Liver (tissue), 9 donors: ENCODE results near the gene TKTL1. TPM values are rescaled to one million over a fixed set of nuclear protein-coding genes. Genes with fewer than 3 reads are reported as not detected.

Experiments
- DNase-seq: peaks from one replicate; pipeline ENCODE4 v3.0.0-alpha.2; 2017; ENCODE audit warnings: low spot score
- H3K27ac ChIP-seq, 2 donors: one replicate each; pipeline ENCODE4 v1.7.0; 2013; ENCODE audit warnings: inconsistent platforms in 2 of 2, low read length in 2 of 2, control low read depth in 1 of 2, low read depth in 1 of 2, mild to moderate bottlenecking in 1 of 2
- H3K27me3 ChIP-seq, 4 donors: one replicate each; pipeline versions ENCODE4 v1.6.1 to v1.7.0; 2013; ENCODE audit warnings: low read length in 3 of 4, inconsistent platforms in 1 of 4, mild to moderate bottlenecking in 1 of 4, moderate library complexity in 1 of 4; ENCODE audit not compliant: control insufficient read depth in 4 of 4, insufficient read depth in 4 of 4
- H3K36me3 ChIP-seq, 4 donors: one replicate each; pipeline versions ENCODE4 v1.6.1 to v1.7.0; 2013; ENCODE audit warnings: low read length in 3 of 4, mild to moderate bottlenecking in 3 of 4, low read depth in 1 of 4, moderate library complexity in 1 of 4; ENCODE audit not compliant: control insufficient read depth in 4 of 4, insufficient read depth in 3 of 4
- H3K4me1 ChIP-seq, 4 donors: one replicate each; pipeline versions ENCODE4 v1.6.1 to v1.7.0; 2013; ENCODE audit warnings: low read length in 3 of 4, mild to moderate bottlenecking in 3 of 4, moderate library complexity in 1 of 4; ENCODE audit not compliant: control insufficient read depth in 4 of 4, insufficient read depth in 4 of 4
- H3K4me3 ChIP-seq, 3 donors: one replicate each; pipeline versions ENCODE4 v1.6.1 to v1.7.0; 2013; ENCODE audit warnings: low read length in 3 of 3, control low read depth in 1 of 3, low read depth in 1 of 3, mild to moderate bottlenecking in 1 of 3
- H3K9ac ChIP-seq, 2 donors: one replicate each; pipeline ENCODE4 v1.7.0; 2013; ENCODE audit warnings: low read length in 2 of 2, mild to moderate bottlenecking in 2 of 2, moderate library complexity in 2 of 2, control low read depth in 1 of 2, low read depth in 1 of 2
- H3K9me3 ChIP-seq, 4 donors: one replicate each; pipeline versions ENCODE4 v1.6.1 to v1.7.0; 2013; ENCODE audit warnings: low read length in 3 of 4; ENCODE audit not compliant: control insufficient read depth in 4 of 4
- CTCF ChIP-seq: fragments of 150-350 bp; IDR thresholded peaks from 2 replicates; pipeline ENCODE4 v1.5.1; 2017; ENCODE audit warnings: improper control_type of control experiment, low read depth, low read length; ENCODE audit not compliant: missing input control
- FOXA1 ChIP-seq: IDR thresholded peaks from 2 replicates; pipeline ENCODE4 v1.6.1; 2016; ENCODE audit warnings: antibody characterized with exemption
- FOXA2 ChIP-seq: IDR thresholded peaks from 2 replicates; pipeline ENCODE4 v1.6.1; 2016; ENCODE audit warnings: antibody characterized with exemption
- GABPA ChIP-seq, 2 donors: IDR thresholded peaks in 1 of 2; conservative IDR thresholded peaks in 1 of 2; 2 replicates each; pipeline ENCODE4 v1.6.1; 2016; ENCODE audit warnings: antibody characterized with exemption in 2 of 2, mild to moderate bottlenecking in 1 of 2, moderate library complexity in 1 of 2
- HNF4A ChIP-seq, 2 donors: conservative IDR thresholded peaks; 2 replicates each; pipeline ENCODE4 v1.6.1; 2016; ENCODE audit warnings: antibody characterized with exemption in 2 of 2, mild to moderate bottlenecking in 2 of 2
- NR2F2 ChIP-seq: IDR thresholded peaks from 2 replicates; pipeline ENCODE4 v1.6.1; 2016; ENCODE audit warnings: antibody characterized with exemption
- RAD21 ChIP-seq, 2 donors: IDR thresholded peaks; 2 replicates each; pipeline ENCODE4 v1.6.1; 2016; ENCODE audit warnings: antibody characterized with exemption in 2 of 2, mild to moderate bottlenecking in 2 of 2
- REST ChIP-seq: IDR thresholded peaks from 2 replicates; pipeline ENCODE4 v1.6.1; 2016; ENCODE audit warnings: antibody characterized with exemption, mild to moderate bottlenecking
- YY1 ChIP-seq: IDR thresholded peaks from 2 replicates; pipeline ENCODE4 v1.6.1; 2016; ENCODE audit warnings: antibody characterized with exemption, mild to moderate bottlenecking
- WGBS: extraction: QIAGEN DNeasy Blood & Tissue Kit; methylation state at CpG from one replicate; pipeline ENCODE4 v1.1.7; 2013; 5-methylcytosine and 5-hydroxymethylcytosine counted together
- polyA plus RNA-seq, 2 donors: library from polyadenylated mRNA; stranded (reverse) in 1 of 2; unstranded in 1 of 2; fragments of 200-250 nt in 1 of 2; fragments of >200 nt in 1 of 2; fragmentation: Nextera tagmentation in 1 of 2; extraction: Ambion mirVana in 1 of 2; gene quantifications; one replicate each; pipeline versions ENCODE4 v1.2.1 to v1.2.3, GENCODE V29; 2013 to 2015
- total RNA-seq, 2 donors: library from RNA; depleted of rRNA; stranded (reverse); fragments of >200 nt; gene quantifications; one replicate each; pipeline ENCODE4 v1.2.3, GENCODE V29; 2014
- donor health status: healthy.
- donor health status: healthy.
- donor health status: healthy.
- donor health status: healthy.
- donor health status: healthy.

TKTL1 gene
- total and polyA plus RNA-seq, 4 donors = under 0.01 TPM; not detected in 3

DNA sequence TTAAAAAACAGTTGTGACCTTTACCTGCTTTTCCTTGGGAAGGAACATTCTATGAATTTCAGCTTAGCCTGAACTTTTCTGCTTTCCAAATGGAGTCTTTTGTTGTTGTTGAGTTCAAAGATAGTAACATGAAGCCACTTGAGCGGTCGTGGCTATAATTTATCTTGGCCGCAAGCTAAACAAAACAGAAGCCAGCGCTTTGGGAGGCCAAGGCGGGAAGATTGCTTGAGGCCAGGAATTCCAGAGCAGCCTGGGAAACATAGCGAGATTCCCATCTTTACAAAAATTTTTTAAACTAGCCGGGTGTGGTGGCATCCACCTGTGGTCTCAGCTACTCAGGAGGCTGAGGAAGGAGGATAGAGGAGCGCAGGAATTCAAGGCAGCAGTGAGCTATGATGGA, 29.9 kb downstream of the TKTL1 start:
- H3K27ac ChIP-seq = no peak overlapping the region
- H3K36me3 ChIP-seq = no peaks in the 10 kb centered on the region
- no peak for TF ChIP-seq HNF4A (conservative IDR thresholded peaks at IDR 0.05)
- no peaks in the 10 kb centered on the region for H3K27me3 ChIP-seq
- H3K4me3 ChIP-seq = no peak overlapping the region
- DNase-seq = no peak
- H3K4me1 ChIP-seq = peaks cover 0 to 5% (median 0%) of the 10 kb centered on the region in 4 donors
- no peak overlapping the region for H3K9ac ChIP-seq
- WGBS = 78% methylated on average over 8 of the region's 8 CpGs
- H3K9me3 ChIP-seq = no peaks in the 10 kb centered on the region

GRCh38 chrX:154327038-154327820, 31.6 kb downstream of the TKTL1 start:
- Histone ChIP-seq H3K4me3 (no peak overlapping the region), H3K9me3 (no peaks in the 10 kb centered on the region), H3K27me3 (no peaks in the 10 kb centered on the region), H3K4me1 (peaks cover 0 to 5% (median 0%) of the 10 kb centered on the region in 4 donors), H3K9ac (no peak overlapping the region), H3K27ac (no peak overlapping the region), H3K36me3 (no peaks in the 10 kb centered on the region)
- TF ChIP-seq CTCF = no peak
- TF ChIP-seq NR2F2 = no peak
- no peak for TF ChIP-seq REST
- TF ChIP-seq FOXA1 = no peak
- no peak for TF ChIP-seq YY1
- TF ChIP-seq GABPA (IDR thresholded peaks at IDR 0.05 in 1 of 2, conservative IDR thresholded peaks at IDR 0.05 in 1 of 2) = no peak
- no peak for TF ChIP-seq FOXA2
- no peak for DNase-seq
- WGBS = 39% methylated on average over 11 of the region's 11 CpGs

DNA sequence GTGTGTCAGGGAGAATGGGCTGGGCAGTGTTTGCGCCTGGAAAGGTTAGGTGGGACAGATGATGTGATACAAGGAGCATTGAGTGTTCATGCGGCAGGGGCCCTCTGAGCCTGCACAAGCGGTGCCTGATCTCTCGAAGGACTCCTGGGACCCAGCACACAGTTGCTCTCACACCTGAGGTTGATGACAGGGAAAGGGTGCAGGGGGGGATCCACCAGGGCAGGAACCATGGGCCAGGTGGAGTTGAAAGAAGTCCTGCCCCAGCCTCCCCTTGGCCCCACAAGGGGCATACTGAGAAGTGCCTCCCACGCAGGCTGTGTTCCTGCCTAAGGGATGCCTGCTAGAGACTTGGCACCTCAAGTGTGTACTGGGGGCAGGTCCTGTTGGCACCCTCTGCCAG, 33.1 kb downstream of the TKTL1 start:
- Histone ChIP-seq H3K9ac (no peak overlapping the region), H3K36me3 (no peaks in the 10 kb centered on the region), H3K27me3 (no peaks in the 10 kb centered on the region), H3K27ac (no peak overlapping the region), H3K9me3 (no peaks in the 10 kb centered on the region), H3K4me3 (no peak overlapping the region), H3K4me1 (peaks cover 0 to 5% (median 0%) of the 10 kb centered on the region in 4 donors)
- TF ChIP-seq NR2F2 = no peak
- no peak for TF ChIP-seq FOXA2
- no peak for TF ChIP-seq GABPA (IDR thresholded peaks at IDR 0.05 in 1 of 2, conservative IDR thresholded peaks at IDR 0.05 in 1 of 2)
- no peak for TF ChIP-seq CTCF
- no peak for TF ChIP-seq RAD21 (IDR thresholded peaks at IDR 0.05)
- WGBS = 97% methylated on average over 5 of the region's 5 CpGs
- no peak for DNase-seq
